CD4-positive, alpha-beta T cell (primary cell): ENCODE results near the gene YBX1. TPM values are rescaled to one million over a fixed set of nuclear protein-coding genes. Genes with fewer than 3 reads are reported as not detected.
A peak's percentile ranks its signal among the peaks of the same experiment; 100 is the strongest.
"Not testable (repeated sequence)": the region's sequence is repeated elsewhere in the genome, so short reads cannot be mapped to it uniquely, and the experiment has no call there.

Source experiments
- ATAC-seq: fragments of 200-7000 bp; cut with Tn5 transposase; one replicate; pipeline ENCODE4 v1.10.0; 2022; ENCODE audit warnings: mild to moderate bottlenecking; ENCODE audit not compliant: poor library complexity
- CTCF ChIA-PET: fragments of 350-600 bp; sonication (Branson Sonifier 250); formaldehyde crosslinking; loops from one replicate; lab custom pipeline; 2021; ENCODE audit warnings: antibody characterized with exemption, inconsistent platforms; lab: Charles Lee
- POLR2A ChIA-PET: fragments of 350-600 bp; sonication (Branson Sonifier 250); formaldehyde crosslinking; loops from one replicate; lab custom pipeline; 2021; ENCODE audit warnings: antibody characterized with exemption, inconsistent platforms; lab: Charles Lee
- DNase-seq, 14 experiments: peaks; one replicate each; pipeline ENCODE4 v3.0.0-alpha.2; 2013 to 2020; ENCODE audit warnings: mixed read lengths in 2 of 14
- H3K27ac ChIP-seq, 2 donors: one replicate each; pipeline versions ENCODE4 v1.5.1 to v1.7.0; 2013; ENCODE audit warnings: low read length in 2 of 2, low read depth in 1 of 2, mild to moderate bottlenecking in 1 of 2
- H3K27me3 ChIP-seq, 2 experiments: 1 replicate in 1 of 2; 2 replicates in 1 of 2; pipeline versions ENCODE4 v1.6.1 to v1.7.0; 2013; ENCODE audit warnings: low read length in 2 of 2, control low read depth in 1 of 2, mild to moderate bottlenecking in 1 of 2, moderate library complexity in 1 of 2; ENCODE audit not compliant: insufficient read depth in 2 of 2, control insufficient read depth in 1 of 2
- H3K36me3 ChIP-seq: one replicate; pipeline ENCODE4 v1.6.1; 2013; ENCODE audit warnings: low read length, control low read depth; ENCODE audit not compliant: insufficient read depth
- H3K4me1 ChIP-seq: one replicate; pipeline ENCODE4 v1.6.1; 2013; ENCODE audit warnings: low read length, control low read depth; ENCODE audit not compliant: insufficient read depth
- H3K4me3 ChIP-seq: one replicate; pipeline ENCODE4 v1.5.1; 2013; ENCODE audit warnings: mild to moderate bottlenecking, low read length, moderate library complexity
- H3K9me3 ChIP-seq, 2 experiments: 1 replicate in 1 of 2; 2 replicates in 1 of 2; pipeline versions ENCODE4 v1.6.1 to v1.7.0; 2013; ENCODE audit warnings: low read length in 2 of 2, mild to moderate bottlenecking in 2 of 2, control low read depth in 1 of 2, moderate library complexity in 1 of 2; ENCODE audit not compliant: control insufficient read depth in 1 of 2, insufficient read depth in 1 of 2
- H3K27ac Mint-ChIP-seq: one replicate; pipeline ENCODE4 v1.8.0; 2020; ENCODE audit warnings: mixed read lengths
- H3K27me3 Mint-ChIP-seq: one replicate; pipeline ENCODE4 v1.8.0; 2021; ENCODE audit warnings: mixed read lengths
- H3K36me3 Mint-ChIP-seq: one replicate; pipeline ENCODE4 v1.8.0; 2021; ENCODE audit warnings: low read depth, mixed read lengths
- H3K4me1 Mint-ChIP-seq: one replicate; pipeline ENCODE4 v1.8.0; 2021; ENCODE audit warnings: low read depth, mixed read lengths
- H3K4me3 Mint-ChIP-seq: one replicate; pipeline ENCODE4 v1.8.0; 2020; ENCODE audit warnings: mild to moderate bottlenecking, mixed read lengths
- H3K9me3 Mint-ChIP-seq: one replicate; pipeline ENCODE4 v1.8.0; 2020; ENCODE audit warnings: mixed read lengths
- CTCF ChIP-seq: fragments of 200-600 bp; IDR thresholded peaks from one replicate; pipeline ENCODE4 v1.8.0; 2022; ENCODE audit warnings: antibody characterized with exemption, mild to moderate bottlenecking
- intact Hi-C, 2 experiments: fragments of 100-400 bp; cut with DNase I in 1 of 2; cut with micrococcal nuclease in 1 of 2; formaldehyde crosslinking; loops; one replicate each; pipeline versions ENCODE4 v1.15.1 to v1.9.0; 2023 to 2025; cut with DNase I, micrococcal nuclease
- total RNA-seq, 174 experiments: library from RNA in 2 of 174; stranded (reverse) in 2 of 174; gene quantifications; one replicate each; pipeline ENCODE4 v1.2.3 and lab custom pipeline; 2021 to 2026

YBX1 gene
- total RNA-seq, 2 experiments from 2014 or later = 372 to 389 TPM

- Mint-ChIP-seq H3K36me3 (peaks cover 38% of the 10 kb centered on the region), H3K4me1 (peaks cover 42% of the 10 kb centered on the region), H3K27ac (peak overlapping the region; percentile 94), H3K4me3 (peak overlapping the region; percentile 100), H3K27me3 (no peaks in the 10 kb centered on the region), H3K9me3 (no peaks in the 10 kb centered on the region)
- DNase-seq = peak in 6 of 14 experiments; percentile 2 to 63 (median 32)
- intact Hi-C loops = loop anchor here (1.0 to 10.0 kb wide), 8 partner anchors 22 to 1316 kb away; partner anchors contain the start of genes FOXJ3 (in 2 of the 2), CFAP57 (in 1 of the 2), EBNA1BP2 (in 1 of the 2) and FOXO6 (in 1 of the 2)
- no peaks in the 10 kb centered on the region for H3K27me3 ChIP-seq
- POLR2A ChIA-PET = interaction anchor here (0.9 to 5.1 kb wide), 12 partner anchors 10 to 361 kb away, joined by 3 to 171 read pairs (median 12); partner anchors contain the start of genes C1orf50, CCDC30, ERMAP and P3H1
- peak overlapping the region; percentile 83 to 87 for H3K27ac ChIP-seq
- H3K9me3 ChIP-seq = no peaks in the 10 kb centered on the region
- CTCF ChIA-PET = interaction anchor here (0.7 to 4.7 kb wide), 2 partner anchors 14 to 24 kb away, joined by 3 to 21 read pairs; partner anchors contain the start of gene PPIH
- ATAC-seq = peak; percentile 14
- peaks cover 12% of the 10 kb centered on the region for H3K36me3 ChIP-seq
- no peak for TF ChIP-seq CTCF
- H3K4me1 ChIP-seq = peaks cover 28% of the 10 kb centered on the region
- peak overlapping the region; percentile 80 for H3K4me3 ChIP-seq
These were observed 1.1 kb upstream of the YBX1 start for GRCh38 chr1:42680921-42681683.

DNA sequence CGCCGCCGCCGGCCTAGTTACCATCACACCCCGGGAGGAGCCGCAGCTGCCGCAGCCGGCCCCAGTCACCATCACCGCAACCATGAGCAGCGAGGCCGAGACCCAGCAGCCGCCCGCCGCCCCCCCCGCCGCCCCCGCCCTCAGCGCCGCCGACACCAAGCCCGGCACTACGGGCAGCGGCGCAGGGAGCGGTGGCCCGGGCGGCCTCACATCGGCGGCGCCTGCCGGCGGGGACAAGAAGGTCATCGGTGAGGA, 193 bp downstream of the YBX1 start:
- peaks cover 43% of the 10 kb centered on the region for H3K36me3 Mint-ChIP-seq

GRCh38 chr1:42682739-42683531, 717 bp downstream of the YBX1 start:
- ATAC-seq = peak; percentile 21
- no peaks in the 10 kb centered on the region for H3K27me3 Mint-ChIP-seq
- H3K4me3 Mint-ChIP-seq = peak overlapping the region; percentile 94
- Histone ChIP-seq H3K4me3 (peak overlapping the region; percentile 80), H3K27me3 (no peaks in the 10 kb centered on the region), H3K36me3 (peaks cover 20% of the 10 kb centered on the region), H3K9me3 (no peaks in the 10 kb centered on the region), H3K4me1 (peaks cover 46% of the 10 kb centered on the region), H3K27ac (peak overlapping the region; percentile 36 to 62)
- H3K4me1 Mint-ChIP-seq = peaks cover 60% of the 10 kb centered on the region
- intact Hi-C loops = loop anchor here (1.0 to 10.0 kb wide), 11 partner anchors 25 to 1318 kb away; partner anchors contain the start of genes FOXJ3 (in 2 of the 2), PPCS (in 2 of the 2), ZMYND12 (in 2 of the 2) and C1orf50 (in 1 of the 2)
- peak overlapping the region; percentile 89 for H3K27ac Mint-ChIP-seq
- peak; percentile 26 to 90 (median 58) for DNase-seq
- no peaks in the 10 kb centered on the region for H3K9me3 Mint-ChIP-seq
- H3K36me3 Mint-ChIP-seq = peaks cover 49% of the 10 kb centered on the region
- TF ChIP-seq CTCF = no peak
- ChIA-PET CTCF (interaction anchor here (4.7 kb wide), 1 partner anchor 26 kb away, joined by 21 read pairs; the partner anchor contains the start of gene PPIH), POLR2A (interaction anchor here (0.6 to 5.1 kb wide), 28 partner anchors 8 to 1991 kb away, joined by 3 to 171 read pairs (median 5); partner anchors contain the start of genes C1orf50, CCDC30, ERMAP and KDM4A)

More for the DNA sequence above, 193 bp downstream of the YBX1 start:
- peak; percentile 9 for ATAC-seq
- H3K27me3 Mint-ChIP-seq, H3K9me3 ChIP-seq, DNase-seq, H3K27me3 ChIP-seq, H3K9me3 Mint-ChIP-seq: not testable (repeated sequence)
- H3K4me3 ChIP-seq = peak overlapping the region; percentile 80
- H3K36me3 ChIP-seq = peaks cover 14% of the 10 kb centered on the region
- intact Hi-C loops = loop anchor here (1.0 to 10.0 kb wide), 11 partner anchors 24 to 1318 kb away; partner anchors contain the start of genes FOXJ3 (in 2 of the 2), PPCS (in 2 of the 2), ZMYND12 (in 2 of the 2) and C1orf50 (in 1 of the 2)
- ChIA-PET POLR2A (interaction anchor here (0.6 to 5.1 kb wide), 26 partner anchors 8 to 1991 kb away, joined by 3 to 171 read pairs (median 5); partner anchors contain the start of genes C1orf50, CCDC30, ERMAP and KDM4A), CTCF (interaction anchor here (4.7 kb wide), 1 partner anchor 25 kb away, joined by 21 read pairs; the partner anchor contains the start of gene PPIH)
- peak overlapping the region; percentile 100 for H3K4me3 Mint-ChIP-seq
- H3K27ac Mint-ChIP-seq = peak overlapping the region; percentile 94
- peaks cover 55% of the 10 kb centered on the region for H3K4me1 Mint-ChIP-seq
- peaks cover 41% of the 10 kb centered on the region for H3K4me1 ChIP-seq
- peak overlapping the region; percentile 12 to 83 for H3K27ac ChIP-seq
